Activated CD8-positive, alpha-beta T cell treated with anti-CD3 and anti-CD28 coated beads, Interleukin-2, amount 10 ng/mL, durations not matched to agents 7 days and 5 days (primary cell): ENCODE measurements around the gene LGALS7. TPM values are rescaled to one million over a fixed set of nuclear protein-coding genes. Genes with fewer than 3 reads are reported as not detected.

Source experiments
- ATAC-seq: fragments of 150-1000 bp; cut with Tn5 transposase; one replicate; pipeline ENCODE4 v1.10.0; 2021; ENCODE audit warnings: moderate library complexity
- CTCF ChIA-PET: fragments of 350-600 bp; sonication (Branson Sonifier 250); formaldehyde crosslinking; loops from one replicate; lab custom pipeline; 2021; ENCODE audit warnings: antibody characterized with exemption; lab: Charles Lee
- POLR2A ChIA-PET: fragments of 350-600 bp; sonication (Branson Sonifier 250); formaldehyde crosslinking; loops from one replicate; lab custom pipeline; 2021; ENCODE audit warnings: antibody characterized with exemption; lab: Charles Lee
- DNase-seq: peaks from one replicate; pipeline ENCODE4 v3.0.0-alpha.2; 2020
- H3K27ac Mint-ChIP-seq: one replicate; pipeline ENCODE4 v1.8.0; 2021; ENCODE audit warnings: mild to moderate bottlenecking, mixed read lengths
- H3K27me3 Mint-ChIP-seq: one replicate; pipeline ENCODE4 v1.8.0; 2021; ENCODE audit warnings: low read depth, mixed read lengths
- H3K36me3 Mint-ChIP-seq: one replicate; pipeline ENCODE4 v1.8.0; 2021; ENCODE audit warnings: low read depth, mixed read lengths
- H3K4me1 Mint-ChIP-seq: one replicate; pipeline ENCODE4 v1.8.0; 2021; ENCODE audit warnings: low read depth, mixed read lengths
- H3K4me3 Mint-ChIP-seq: one replicate; pipeline ENCODE4 v1.8.0; 2021; ENCODE audit warnings: mild to moderate bottlenecking, mixed read lengths
- H3K9me3 Mint-ChIP-seq: one replicate; pipeline ENCODE4 v1.8.0; 2022; ENCODE audit warnings: mixed read lengths; ENCODE audit not compliant: insufficient read depth
- total RNA-seq, 2 experiments: library from RNA; stranded (reverse); gene quantifications; one replicate each; pipeline ENCODE4 v1.2.3, GENCODE V29; 2021

LGALS7 gene
- total RNA-seq, 2 experiments from 2014 or later = not detected

GRCh38 chr19:38735257-38735686 is 38.0 kb downstream of the LGALS7 start:
- Mint-ChIP-seq H3K4me3 (peak overlapping the region; percentile 79), H3K9me3 (no peaks in the 10 kb centered on the region), H3K27ac (peak overlapping the region; percentile 88), H3K36me3 (peaks cover 24% of the 10 kb centered on the region), H3K4me1 (peaks cover 58% of the 10 kb centered on the region), H3K27me3 (peaks cover 4% of the 10 kb centered on the region)
- DNase-seq (peak; percentile 64), ATAC-seq (peak; percentile 47)
- ChIA-PET POLR2A (interaction anchor here (0.7 to 1.5 kb wide), 6 partner anchors 12 to 117 kb away, joined by 3 to 7 read pairs (median 4); partner anchors contain the start of genes ACTN4 and ECH1), CTCF (interaction anchor here (0.9 to 3.3 kb wide), 7 partner anchors 15 to 332 kb away, joined by 3 to 25 read pairs (median 4); partner anchors contain the start of genes FAM98C, MRPS12 and SARS2)

- peak overlapping the region; percentile 79 for H3K4me3 Mint-ChIP-seq
- peak; percentile 71 for DNase-seq
- peaks cover 56% of the 10 kb centered on the region for H3K4me1 Mint-ChIP-seq
- ATAC-seq = peak; percentile 35
- H3K9me3 Mint-ChIP-seq = no peaks in the 10 kb centered on the region
- H3K27me3 Mint-ChIP-seq = peaks cover 4% of the 10 kb centered on the region
- H3K36me3 Mint-ChIP-seq = peaks cover 29% of the 10 kb centered on the region
- CTCF ChIA-PET = interaction anchor here (0.9 to 3.3 kb wide), 11 partner anchors 16 to 332 kb away, joined by 3 to 25 read pairs (median 4); partner anchors contain the start of genes FAM98C, MRPS12 and SARS2
- POLR2A ChIA-PET = interaction anchor here (0.7 to 1.5 kb wide), 9 partner anchors 11 to 196 kb away, joined by 3 to 7 read pairs (median 3); partner anchors contain the start of genes ACTN4, ECH1, MRPS12 and NFKBIB
- peak overlapping the region; percentile 88 for H3K27ac Mint-ChIP-seq
Observed at GRCh38 chr19:38734426-38735256, 38.7 kb downstream of the LGALS7 start.

- peaks cover 4% of the 10 kb centered on the region for H3K27me3 Mint-ChIP-seq
- no peaks in the 10 kb centered on the region for H3K9me3 Mint-ChIP-seq
- H3K4me3 Mint-ChIP-seq = peak overlapping the region; percentile 79
- DNase-seq (no peak), ATAC-seq (peak; percentile 53)
- H3K27ac Mint-ChIP-seq = peak overlapping the region; percentile 88
- ChIA-PET POLR2A (interaction anchor here (0.9 to 1.5 kb wide), 6 partner anchors 11 to 166 kb away, joined by 3 to 7 read pairs (median 3); partner anchors contain the start of genes ECH1 and NFKBIB), CTCF (interaction anchor here (0.9 to 3.3 kb wide), 7 partner anchors 16 to 331 kb away, joined by 3 to 25 read pairs (median 3); partner anchors contain the start of genes FAM98C, MRPS12 and SARS2)
- H3K36me3 Mint-ChIP-seq = peaks cover 33% of the 10 kb centered on the region
- H3K4me1 Mint-ChIP-seq = peaks cover 53% of the 10 kb centered on the region
Observed at GRCh38 chr19:38734176-38734425, 39.2 kb downstream of the LGALS7 start.

- Mint-ChIP-seq H3K27ac (peak overlapping the region; percentile 88), H3K4me3 (peak overlapping the region; percentile 79), H3K36me3 (peaks cover 37% of the 10 kb centered on the region), H3K4me1 (peaks cover 51% of the 10 kb centered on the region), H3K9me3 (no peaks in the 10 kb centered on the region), H3K27me3 (peaks cover 4% of the 10 kb centered on the region)
- ChIA-PET POLR2A (interaction anchor here (0.9 to 1.5 kb wide), 4 partner anchors 10 to 167 kb away, joined by 3 to 7 read pairs (median 3); partner anchors contain the start of gene NFKBIB), CTCF (interaction anchor here (0.9 to 3.3 kb wide), 7 partner anchors 9 to 331 kb away, joined by 3 to 25 read pairs (median 3); partner anchors contain the start of genes FAM98C, MRPS12 and SARS2)
- ATAC-seq (no peak), DNase-seq (no peak)
Observed at GRCh38 chr19:38733493-38734175, 39.7 kb downstream of the LGALS7 start.

- H3K27me3 Mint-ChIP-seq = peaks cover 4% of the 10 kb centered on the region
- H3K36me3 Mint-ChIP-seq = peaks cover 37% of the 10 kb centered on the region
- peaks cover 48% of the 10 kb centered on the region for H3K4me1 Mint-ChIP-seq
- ATAC-seq (no peak), DNase-seq (no peak)
- no peak overlapping the region for H3K4me3 Mint-ChIP-seq
- CTCF ChIA-PET = interaction anchor here (1.0 to 3.3 kb wide), 4 partner anchors 9 to 197 kb away, joined by 3 to 25 read pairs (median 4); partner anchors contain the start of genes MRPS12 and SARS2
- POLR2A ChIA-PET = no interaction called here
- H3K27ac Mint-ChIP-seq = peak overlapping the region; percentile 88
- H3K9me3 Mint-ChIP-seq = no peaks in the 10 kb centered on the region
Observed at GRCh38 chr19:38733241-38733492, 40.1 kb downstream of the LGALS7 start.

- Mint-ChIP-seq H3K36me3 (peaks cover 46% of the 10 kb centered on the region), H3K4me3 (no peak overlapping the region), H3K4me1 (peaks cover 45% of the 10 kb centered on the region), H3K9me3 (no peaks in the 10 kb centered on the region), H3K27me3 (no peaks in the 10 kb centered on the region), H3K27ac (peak overlapping the region; percentile 74)
- DNase-seq (no peak), ATAC-seq (no peak)
- ChIA-PET POLR2A (no interaction called here), CTCF (interaction anchor here (1.3 kb wide), 1 partner anchor 17 kb away, joined by 4 read pairs; no protein-coding TSS in a partner anchor)
Observed at GRCh38 chr19:38731654-38732301, 41.5 kb downstream of the LGALS7 start.

GRCh38 chr19:38730731-38731589 is 42.4 kb downstream of the LGALS7 start:
- peaks cover 53% of the 10 kb centered on the region for H3K36me3 Mint-ChIP-seq
- H3K27me3 Mint-ChIP-seq = no peaks in the 10 kb centered on the region
- peaks cover 41% of the 10 kb centered on the region for H3K4me1 Mint-ChIP-seq
- ChIA-PET CTCF (interaction anchor here (1.3 to 1.4 kb wide), 2 partner anchors 16 to 200 kb away, joined by 4 to 7 read pairs; partner anchors contain the start of genes MRPS12 and SARS2), POLR2A (no interaction called here)
- peak overlapping the region; percentile 46 for H3K27ac Mint-ChIP-seq
- DNase-seq (no peak), ATAC-seq (no peak)
- no peaks in the 10 kb centered on the region for H3K9me3 Mint-ChIP-seq
- no peak overlapping the region for H3K4me3 Mint-ChIP-seq

GRCh38 chr19:38730470-38730730 is 42.9 kb downstream of the LGALS7 start:
- ChIA-PET CTCF (interaction anchor here (0.6 to 1.4 kb wide), 4 partner anchors 16 to 201 kb away, joined by 4 to 7 read pairs (median 4); partner anchors contain the start of genes MRPS12, NFKBIB and SARS2), POLR2A (no interaction called here)
- no peak overlapping the region for H3K27ac Mint-ChIP-seq
- peaks cover 57% of the 10 kb centered on the region for H3K36me3 Mint-ChIP-seq
- no peaks in the 10 kb centered on the region for H3K27me3 Mint-ChIP-seq
- DNase-seq (no peak), ATAC-seq (no peak)
- no peaks in the 10 kb centered on the region for H3K9me3 Mint-ChIP-seq
- H3K4me3 Mint-ChIP-seq = no peak overlapping the region
- H3K4me1 Mint-ChIP-seq = peaks cover 39% of the 10 kb centered on the region

GRCh38 chr19:38729653-38730469 is 43.5 kb downstream of the LGALS7 start:
- ChIA-PET CTCF (interaction anchor here (0.6 to 1.4 kb wide), 4 partner anchors 15 to 201 kb away, joined by 4 to 7 read pairs (median 4); partner anchors contain the start of genes MRPS12, NFKBIB and SARS2), POLR2A (no interaction called here)
- Mint-ChIP-seq H3K4me3 (no peak overlapping the region), H3K27me3 (no peaks in the 10 kb centered on the region), H3K36me3 (peaks cover 59% of the 10 kb centered on the region), H3K4me1 (peaks cover 34% of the 10 kb centered on the region), H3K27ac (peak overlapping the region; percentile 81), H3K9me3 (no peaks in the 10 kb centered on the region)
- ATAC-seq (peak; percentile 71), DNase-seq (peak; percentile 82)
